BLaER1 treated with 17β-estradiol and CSF1 and Interleukin-3, amounts not matched to agents 10 nM and 100 nM (cell line): ENCODE data around the gene FAM240B.

ENCODE experiments used
- H3K27ac ChIP-seq, 11 experiments: shearing (Covaris generic); formaldehyde crosslinking; 2 replicates each; pipeline ENCODE4 v1.8.1; 2022
- H3K27me3 ChIP-seq, 11 experiments: shearing (Covaris generic); formaldehyde crosslinking; 2 replicates each; pipeline ENCODE4 v1.8.1; 2022
- H3K36me3 ChIP-seq, 11 experiments: shearing (Covaris generic); formaldehyde crosslinking; 2 replicates each; pipeline ENCODE4 v1.8.1; 2022
- H3K4me1 ChIP-seq, 10 experiments: shearing (Covaris generic); formaldehyde crosslinking; 2 replicates each; pipeline ENCODE4 v1.8.1; 2022
- H3K4me2 ChIP-seq, 11 experiments: shearing (Covaris generic); formaldehyde crosslinking; 2 replicates each; pipeline ENCODE4 v1.8.1; 2022
- H3K4me3 ChIP-seq, 10 experiments: shearing (Covaris generic); formaldehyde crosslinking; 2 replicates each; pipeline ENCODE4 v1.8.1; 2022
- H3K9ac ChIP-seq, 11 experiments: shearing (Covaris generic); formaldehyde crosslinking; 2 replicates each; pipeline ENCODE4 v1.8.1; 2022
- H3K9me3 ChIP-seq, 11 experiments: shearing (Covaris generic); formaldehyde crosslinking; replicated peaks in 1 of 11; 2 replicates each; pipeline ENCODE4 v1.8.1; 2022
- H4K20me1 ChIP-seq, 11 experiments: shearing (Covaris generic); formaldehyde crosslinking; 2 replicates each; pipeline ENCODE4 v1.8.1; 2022
- Cebpa-rat ChIP-seq, 11 experiments: shearing (Covaris generic); IDR thresholded peaks; 2 replicates each; pipeline ENCODE4 v1.8.1; 2022

Gene FAM240B

DNA sequence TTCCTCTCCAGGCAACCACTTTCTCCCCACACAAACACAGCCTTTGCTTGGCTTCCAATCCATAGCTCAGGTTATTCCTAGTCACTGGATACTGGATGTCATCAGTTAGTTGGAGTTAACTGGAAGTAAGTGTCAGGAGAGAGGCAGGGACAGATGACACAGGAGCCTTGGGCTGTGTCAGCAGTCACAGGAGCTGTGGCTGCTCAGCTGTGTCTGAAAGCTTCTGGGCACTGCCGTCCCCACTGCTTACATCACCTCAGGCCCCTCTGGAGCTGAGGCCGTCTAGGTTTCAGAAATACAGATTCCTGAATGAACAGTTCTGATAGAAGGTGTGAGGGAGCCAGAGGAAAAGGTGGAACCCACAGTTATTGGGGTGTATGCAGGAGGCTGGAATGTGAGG lies 17.3 kb upstream of the FAM240B start:
- Histone ChIP-seq H3K27ac (no peak overlapping the region), H3K9ac (no peak overlapping the region), H3K9me3 (peaks cover 0 to 5% (median 0%) of the 10 kb centered on the region in 11 experiments; a peak in 3 of 22 replicates), H3K27me3 (no peaks in the 10 kb centered on the region), H3K4me1 (no peaks in the 10 kb centered on the region), H4K20me1 (no peaks in the 10 kb centered on the region), H3K4me3 (no peak overlapping the region), H3K36me3 (no peaks in the 10 kb centered on the region), H3K4me2 (no peak overlapping the region)
- no peak for TF ChIP-seq Cebpa-rat (IDR thresholded peaks at IDR 0.05)

DNA sequence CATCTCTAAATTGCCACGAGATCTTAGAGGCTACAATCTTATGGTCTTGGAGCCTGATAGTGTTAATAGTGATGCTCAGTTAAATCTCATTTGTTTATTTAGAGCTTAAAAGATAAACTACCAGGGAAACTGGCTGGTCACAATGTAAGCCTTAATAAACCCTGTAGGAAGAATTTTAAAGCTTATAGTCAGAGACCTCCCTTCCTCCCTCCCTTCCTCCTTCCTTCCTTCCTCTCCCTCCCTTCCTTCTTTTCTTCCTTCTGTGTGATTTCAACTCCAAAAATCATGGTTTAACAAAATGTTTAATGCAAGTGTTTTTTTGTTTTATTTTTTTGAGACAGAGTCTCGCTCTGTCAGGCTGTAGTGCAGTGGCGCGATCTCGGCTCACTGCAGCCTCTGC lies 14.9 kb upstream of the FAM240B start:
- H3K36me3 ChIP-seq = no peaks in the 10 kb centered on the region
- H3K4me3 ChIP-seq = no peak overlapping the region
- no peak for TF ChIP-seq Cebpa-rat (IDR thresholded peaks at IDR 0.05)
- peaks cover 0 to 10% (median 0%) of the 10 kb centered on the region in 11 experiments; a peak in 4 of 22 replicates for H3K9me3 ChIP-seq
- no peaks in the 10 kb centered on the region for H4K20me1 ChIP-seq
- no peak overlapping the region for H3K4me2 ChIP-seq
- H3K9ac ChIP-seq = no peak overlapping the region
- peaks cover 0 to 7% (median 0%) of the 10 kb centered on the region in 10 experiments; a peak in 2 of 20 replicates for H3K4me1 ChIP-seq
- no peak overlapping the region for H3K27ac ChIP-seq
- no peaks in the 10 kb centered on the region for H3K27me3 ChIP-seq

DNA sequence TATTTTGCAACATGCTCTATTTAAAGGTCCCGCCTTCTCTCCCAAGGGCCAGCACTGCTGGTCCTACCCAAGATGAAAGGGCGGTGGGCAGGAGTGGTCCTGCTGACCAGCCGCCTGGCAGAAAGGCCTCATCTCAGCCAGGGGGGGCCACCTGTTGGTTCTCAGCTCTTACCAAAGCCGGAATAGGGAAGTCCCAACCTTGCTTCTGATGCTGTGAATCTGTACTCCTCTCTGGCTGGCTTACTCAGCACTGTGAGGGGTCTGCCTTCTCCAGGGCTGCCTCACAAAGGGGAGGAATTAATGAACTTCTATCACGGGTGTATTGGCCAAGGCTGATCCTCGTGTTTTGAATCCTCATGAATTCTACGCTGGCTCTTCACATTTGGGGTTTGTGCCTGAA lies 13.6 kb upstream of the FAM240B start:
- H3K27ac ChIP-seq = no peak overlapping the region
- TF ChIP-seq Cebpa-rat (IDR thresholded peaks at IDR 0.05) = no peak
- no peaks in the 10 kb centered on the region for H3K27me3 ChIP-seq
- H3K9ac ChIP-seq = no peak overlapping the region
- H3K9me3 ChIP-seq = peaks cover 0 to 10% (median 0%) of the 10 kb centered on the region in 11 experiments; a peak in 4 of 22 replicates
- H3K4me3 ChIP-seq = no peak overlapping the region
- H3K4me1 ChIP-seq = peaks cover 0 to 7% (median 0%) of the 10 kb centered on the region in 10 experiments; a peak in 2 of 20 replicates
- no peak overlapping the region for H3K4me2 ChIP-seq
- no peaks in the 10 kb centered on the region for H4K20me1 ChIP-seq
- H3K36me3 ChIP-seq = no peaks in the 10 kb centered on the region

- no peak for TF ChIP-seq Cebpa-rat (IDR thresholded peaks at IDR 0.05)
- no peak overlapping the region for H3K4me3 ChIP-seq
- H3K27me3 ChIP-seq = no peaks in the 10 kb centered on the region
- peaks cover 0 to 7% (median 0%) of the 10 kb centered on the region in 10 experiments; a peak in 2 of 20 replicates for H3K4me1 ChIP-seq
- H3K9me3 ChIP-seq = peaks cover 0 to 10% (median 0%) of the 10 kb centered on the region in 11 experiments; a peak in 4 of 22 replicates
- H3K27ac ChIP-seq = no peak overlapping the region
- H3K36me3 ChIP-seq = no peaks in the 10 kb centered on the region
- no peak overlapping the region for H3K4me2 ChIP-seq
- H3K9ac ChIP-seq = no peak overlapping the region
- H4K20me1 ChIP-seq = no peaks in the 10 kb centered on the region
These were observed 13.0 kb upstream of the FAM240B start for GRCh38 chr9:38732885-38733284.

GRCh38 chr9:38727497-38728001 lies 7.6 kb upstream of the FAM240B start:
- Histone ChIP-seq H3K27ac (no peak overlapping the region), H3K9ac (no peak overlapping the region), H3K36me3 (no peaks in the 10 kb centered on the region), H3K27me3 (no peaks in the 10 kb centered on the region), H3K4me3 (no peak overlapping the region), H3K9me3 (peaks cover 0 to 8% (median 0%) of the 10 kb centered on the region in 11 experiments; a peak in 2 of 22 replicates), H4K20me1 (no peaks in the 10 kb centered on the region), H3K4me1 (peaks cover 0 to 7% (median 0%) of the 10 kb centered on the region in 10 experiments; a peak in 2 of 20 replicates), H3K4me2 (no peak overlapping the region)
- no peak for TF ChIP-seq Cebpa-rat (IDR thresholded peaks at IDR 0.05)

GRCh38 chr9:38724754-38725153 lies 4.8 kb upstream of the FAM240B start:
- Histone ChIP-seq H3K4me1 (no peaks in the 10 kb centered on the region), H3K27ac (no peak overlapping the region), H3K27me3 (no peaks in the 10 kb centered on the region), H3K9ac (no peak overlapping the region), H3K36me3 (no peaks in the 10 kb centered on the region), H3K9me3 (peaks cover 0 to 8% (median 0%) of the 10 kb centered on the region in 11 experiments; a peak in 1 of 22 replicates), H4K20me1 (no peaks in the 10 kb centered on the region), H3K4me2 (no peak overlapping the region), H3K4me3 (no peak overlapping the region)
- TF ChIP-seq Cebpa-rat (IDR thresholded peaks at IDR 0.05) = no peak

- Histone ChIP-seq H3K4me3 (no peak overlapping the region), H3K9ac (no peak overlapping the region), H3K36me3 (no peaks in the 10 kb centered on the region), H3K4me1 (peaks cover 0 to 10% (median 5%) of the 10 kb centered on the region in 10 experiments; a peak in 6 of 20 replicates), H3K27ac (no peak overlapping the region), H3K4me2 (no peak overlapping the region), H3K9me3 (no peaks in the 10 kb centered on the region), H4K20me1 (no peaks in the 10 kb centered on the region), H3K27me3 (no peaks in the 10 kb centered on the region)
- TF ChIP-seq Cebpa-rat (IDR thresholded peaks at IDR 0.05) = no peak
These were observed 1.8 kb downstream of the FAM240B start for GRCh38 chr9:38718148-38718547.

- Histone ChIP-seq H3K36me3 (no peaks in the 10 kb centered on the region), H3K27me3 (no peaks in the 10 kb centered on the region), H3K4me3 (no peak overlapping the region), H3K9me3 (no peaks in the 10 kb centered on the region), H4K20me1 (no peaks in the 10 kb centered on the region), H3K4me1 (peaks cover 0 to 12% (median 5%) of the 10 kb centered on the region in 10 experiments; a peak in 10 of 20 replicates), H3K27ac (no peak overlapping the region), H3K4me2 (no peak overlapping the region), H3K9ac (no peak overlapping the region)
- TF ChIP-seq Cebpa-rat (IDR thresholded peaks at IDR 0.05) = no peak
These were observed 4.2 kb downstream of the FAM240B start for GRCh38 chr9:38715684-38716083.

GRCh38 chr9:38713426-38713825 lies 6.5 kb downstream of the FAM240B start:
- Histone ChIP-seq H3K4me1 (peaks cover 8 to 34% (median 21%) of the 10 kb centered on the region in 10 experiments; a peak in 18 of 20 replicates), H3K4me3 (no peak overlapping the region), H3K9ac (no peak overlapping the region), H4K20me1 (no peaks in the 10 kb centered on the region), H3K9me3 (no peaks in the 10 kb centered on the region), H3K4me2 (no peak overlapping the region), H3K36me3 (no peaks in the 10 kb centered on the region), H3K27me3 (no peaks in the 10 kb centered on the region), H3K27ac (no peak overlapping the region)
- TF ChIP-seq Cebpa-rat (IDR thresholded peaks at IDR 0.05) = no peak

GRCh38 chr9:38708759-38709158 lies 11.2 kb downstream of the FAM240B start:
- H3K4me1 ChIP-seq = peaks cover 0 to 55% (median 30%) of the 10 kb centered on the region in 10 experiments; a peak in 16 of 20 replicates
- no peaks in the 10 kb centered on the region for H3K27me3 ChIP-seq
- H3K9ac ChIP-seq = no peak overlapping the region; a peak in 1 of 22 replicates
- no peak for TF ChIP-seq Cebpa-rat (IDR thresholded peaks at IDR 0.05)
- H3K4me2 ChIP-seq = peak overlapping the region in 9 of 11 experiments; percentile 29 to 80 (median 62); a peak in 16 of 22 replicates
- H3K4me3 ChIP-seq = no peak overlapping the region
- peaks cover 0 to 10% (median 1%) of the 10 kb centered on the region in 11 experiments; a peak in 15 of 22 replicates for H3K9me3 ChIP-seq
- no peaks in the 10 kb centered on the region for H4K20me1 ChIP-seq
- H3K36me3 ChIP-seq = no peaks in the 10 kb centered on the region
- no peak overlapping the region for H3K27ac ChIP-seq
